Ectodermal cell (in vitro differentiated cells): Measurements from ENCODE around the gene FAM228B.

ENCODE experiments used
- H3K27ac ChIP-seq: 2 replicates; pipeline ENCODE4 v1.7.0; 2013; ENCODE audit warnings: mild to moderate bottlenecking, low read depth, low read length; ENCODE audit not compliant: insufficient read depth, poor library complexity, severe bottlenecking
- H3K27me3 ChIP-seq: 2 replicates; pipeline ENCODE4 v1.7.0; 2013; ENCODE audit warnings: mild to moderate bottlenecking, low read length; ENCODE audit not compliant: insufficient read depth, control insufficient read depth, poor library complexity, severe bottlenecking
- H3K36me3 ChIP-seq: one replicate; pipeline ENCODE4 v1.7.0; 2013; ENCODE audit warnings: low read length; ENCODE audit not compliant: control insufficient read depth, insufficient read depth
- H3K4me1 ChIP-seq: one replicate; pipeline ENCODE4 v1.7.0; 2013; ENCODE audit warnings: low read length; ENCODE audit not compliant: control insufficient read depth, insufficient read depth
- H3K4me3 ChIP-seq: 2 replicates; pipeline ENCODE4 v1.7.0; 2013; ENCODE audit warnings: low read depth, low read length, control low read depth; ENCODE audit not compliant: insufficient read depth
- H3K9me3 ChIP-seq: 2 replicates; pipeline ENCODE4 v1.7.0; 2013; ENCODE audit warnings: mild to moderate bottlenecking, low read length, moderate library complexity; ENCODE audit not compliant: control insufficient read depth
- WGBS, 2 experiments: methylation state at CpG; one replicate each; pipeline ENCODE4 v1.1.7; 2013; ENCODE audit warnings: missing lambda C conversion rate in 2 of 2; 5-methylcytosine and 5-hydroxymethylcytosine counted together

The FAM228B gene

DNA sequence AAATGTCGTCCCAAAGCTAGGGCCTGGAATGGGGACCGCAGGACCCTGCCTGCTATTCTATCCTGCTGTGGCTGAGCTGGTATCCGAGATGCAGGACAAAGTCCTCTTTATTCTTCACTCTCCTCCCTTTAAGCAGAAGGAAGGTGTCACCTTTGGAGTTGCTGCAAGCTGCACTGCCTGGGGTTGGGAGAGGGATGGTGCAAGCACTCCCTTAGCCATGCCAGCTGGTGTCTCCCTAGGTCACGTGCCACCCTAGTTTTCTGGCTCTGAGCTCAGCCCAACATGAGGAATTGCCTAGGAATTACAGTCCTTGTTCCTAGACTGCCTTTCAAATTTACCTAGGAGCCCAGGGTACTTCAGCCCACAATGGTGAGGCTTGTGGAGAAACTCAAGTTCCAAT, 30.2 kb downstream of the FAM228B start:
- Histone ChIP-seq H3K27ac (no peak overlapping the region), H3K36me3 (no peaks in the 10 kb centered on the region), H3K9me3 (no peaks in the 10 kb centered on the region), H3K4me3 (no peak overlapping the region), H3K27me3 (no peaks in the 10 kb centered on the region), H3K4me1 (no peaks in the 10 kb centered on the region)
- 83 to 91% methylated on average over 4 of the region's 4 CpGs for WGBS, 2 experiments

DNA sequence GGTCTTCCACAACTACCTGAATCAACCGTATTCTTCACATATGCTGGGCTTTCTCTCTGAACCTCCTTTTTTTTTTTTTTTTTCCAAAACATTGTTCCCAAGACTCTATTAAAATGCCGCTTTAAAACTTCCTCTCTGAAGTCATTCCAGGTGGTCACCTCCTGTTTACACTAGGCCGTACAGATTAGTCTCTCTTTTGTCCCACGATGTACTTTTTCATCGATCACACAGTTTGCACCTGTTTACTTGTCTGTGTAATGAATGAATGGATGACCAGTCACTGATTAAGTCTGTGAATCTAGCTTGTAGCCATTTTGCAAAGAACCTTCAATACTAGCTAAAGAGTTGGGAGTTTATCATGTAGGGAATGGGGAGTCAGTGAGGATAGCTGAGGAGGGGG, 34.9 kb downstream of the FAM228B start:
- peaks cover 8% of the 10 kb centered on the region for H3K36me3 ChIP-seq
- H3K4me3 ChIP-seq, result no peak overlapping the region
- WGBS, 2 experiments, result 92 to 95% methylated on average over 5 of the region's 5 CpGs
- no peaks in the 10 kb centered on the region for H3K9me3 ChIP-seq
- H3K27ac ChIP-seq, result no peak overlapping the region
- H3K27me3 ChIP-seq, result no peaks in the 10 kb centered on the region
- no peaks in the 10 kb centered on the region for H3K4me1 ChIP-seq

DNA sequence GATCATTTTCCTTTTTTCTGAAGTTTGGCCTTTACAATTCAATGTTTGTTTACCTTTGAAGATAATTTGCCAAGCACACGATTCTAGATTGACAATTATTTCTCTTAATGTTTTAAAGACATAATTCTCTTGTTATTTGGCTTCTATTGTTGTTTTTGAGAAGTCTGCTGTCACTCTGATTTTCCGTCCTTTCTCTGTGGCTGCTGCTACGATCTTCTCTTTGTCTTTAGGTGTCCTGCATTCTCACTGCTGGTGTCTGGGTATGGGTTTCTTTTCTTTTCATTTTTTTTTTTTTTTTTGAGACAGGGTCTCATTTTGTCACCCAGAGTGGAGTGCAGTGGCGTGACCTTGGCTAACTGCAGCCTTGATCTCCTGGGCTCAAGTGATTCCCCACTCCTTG, 36.4 kb downstream of the FAM228B start:
- Histone ChIP-seq H3K27me3 (no peaks in the 10 kb centered on the region), H3K27ac (no peak overlapping the region)
- WGBS, 2 experiments, result 93 to 98% methylated on average over 3 to 4 of the region's 4 CpGs

DNA sequence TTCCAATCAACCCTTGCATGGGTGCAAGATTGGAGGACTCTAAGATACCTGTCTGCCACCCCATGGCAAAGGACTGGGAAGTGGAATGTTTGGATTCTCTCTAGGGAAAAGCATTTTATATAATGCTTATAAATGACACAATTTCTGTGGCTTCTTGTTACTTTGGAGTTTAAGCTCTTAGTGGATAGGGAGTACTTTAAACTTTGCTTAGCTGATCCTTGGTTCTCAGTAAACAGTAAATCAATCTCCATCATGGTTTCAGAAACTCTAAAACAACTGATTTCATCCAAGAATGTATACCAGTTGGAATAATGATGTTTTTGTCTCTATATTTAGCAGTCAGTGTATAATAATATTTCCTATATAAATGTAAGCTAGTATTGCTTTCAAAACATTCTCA, 37.5 kb downstream of the FAM228B start:
- H3K4me1 ChIP-seq, result no peaks in the 10 kb centered on the region

More for the DNA sequence above, 36.4 kb downstream of the FAM228B start:
- Histone ChIP-seq H3K4me3 (no peak overlapping the region), H3K4me1 (no peaks in the 10 kb centered on the region), H3K9me3 (no peaks in the 10 kb centered on the region), H3K36me3 (peaks cover 8% of the 10 kb centered on the region)

DNA sequence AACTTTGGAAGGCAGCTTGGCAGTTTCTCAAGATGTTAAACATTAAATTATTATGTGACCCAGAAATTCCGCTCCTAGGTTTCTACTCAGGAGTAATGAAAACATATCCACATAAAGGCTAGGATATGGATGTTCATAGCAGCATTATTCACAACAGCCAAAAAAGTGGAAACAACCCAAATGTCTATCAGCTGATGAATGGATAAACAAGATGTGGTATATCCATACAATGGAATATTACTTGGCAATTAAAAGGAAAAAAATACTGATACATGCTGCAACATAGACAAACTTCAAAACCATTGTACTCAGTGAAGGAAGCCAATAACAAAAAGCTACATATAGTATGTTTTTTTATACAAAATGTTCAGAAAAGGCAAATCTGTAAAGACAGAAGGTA, 39.2 kb downstream of the FAM228B start:
- H3K27ac ChIP-seq, result no peak overlapping the region
- H3K4me3 ChIP-seq, result no peak overlapping the region
- H3K36me3 ChIP-seq, result peaks cover 8% of the 10 kb centered on the region
- H3K4me1 ChIP-seq, result no peaks in the 10 kb centered on the region
- H3K27me3 ChIP-seq, result no peaks in the 10 kb centered on the region
- H3K9me3 ChIP-seq, result no peaks in the 10 kb centered on the region
- 100% methylated on average over 1 of the region's 1 CpG; no CpG with 5 or more reads in 1 of the 2 experiments for WGBS, 2 experiments

More for the DNA sequence above, 37.5 kb downstream of the FAM228B start:
- H3K4me3 ChIP-seq, result no peak overlapping the region
- H3K27me3 ChIP-seq, result no peaks in the 10 kb centered on the region
- H3K9me3 ChIP-seq, result no peaks in the 10 kb centered on the region
- peaks cover 8% of the 10 kb centered on the region for H3K36me3 ChIP-seq
- no peak overlapping the region for H3K27ac ChIP-seq

DNA sequence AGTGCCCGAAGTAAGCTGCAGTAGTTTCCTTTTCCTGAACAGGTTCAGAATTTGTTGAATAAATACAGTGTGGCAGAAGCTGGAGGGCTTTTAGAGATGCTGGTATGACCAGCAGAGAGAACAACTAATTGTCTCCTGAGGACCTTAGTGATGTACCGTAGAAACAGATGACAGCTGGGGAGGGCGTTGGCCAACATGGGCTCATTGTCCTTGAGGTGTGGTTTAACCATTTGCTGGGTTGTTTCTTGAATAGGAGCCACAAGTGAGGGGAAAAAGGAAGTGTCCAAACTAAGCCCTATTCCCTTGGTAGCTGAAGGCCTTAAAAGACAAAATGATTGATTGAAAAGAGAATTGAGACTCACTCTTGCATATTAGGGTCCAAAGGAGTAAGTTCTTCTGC, 39.9 kb downstream of the FAM228B start:
- H3K27me3 ChIP-seq, result no peaks in the 10 kb centered on the region
- WGBS, 2 experiments, result 93 to 94% methylated on average over 2 of the region's 3 CpGs
- no peaks in the 10 kb centered on the region for H3K9me3 ChIP-seq

DNA sequence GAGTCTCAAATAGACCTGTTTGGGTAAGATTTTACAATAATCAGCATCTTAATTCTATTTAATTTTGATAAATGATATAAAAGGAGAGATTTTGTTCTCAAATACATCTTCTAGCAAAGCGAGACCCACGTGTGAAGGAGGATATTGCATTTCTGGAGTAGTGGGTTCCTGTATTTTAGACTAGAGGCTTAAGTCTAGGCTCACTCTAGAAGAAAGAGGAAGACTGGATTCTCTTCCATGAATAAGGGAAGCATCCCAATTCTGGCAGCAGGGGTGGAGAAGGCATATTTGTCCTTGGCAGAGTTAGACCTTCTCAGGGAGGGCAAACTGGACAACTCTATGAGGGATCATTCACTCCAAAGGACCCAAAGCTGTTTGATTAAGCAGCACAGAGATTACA, 40.3 kb downstream of the FAM228B start:
- 90 to 96% methylated on average over 2 of the region's 2 CpGs for WGBS, 2 experiments
- Histone ChIP-seq H3K9me3 (no peaks in the 10 kb centered on the region), H3K27me3 (no peaks in the 10 kb centered on the region), H3K4me3 (no peak overlapping the region), H3K36me3 (peaks cover 8% of the 10 kb centered on the region), H3K27ac (no peak overlapping the region), H3K4me1 (no peaks in the 10 kb centered on the region)

More for the DNA sequence above, 39.9 kb downstream of the FAM228B start:
- H3K27ac ChIP-seq, result no peak overlapping the region
- H3K4me3 ChIP-seq, result no peak overlapping the region
- peaks cover 8% of the 10 kb centered on the region for H3K36me3 ChIP-seq
- H3K4me1 ChIP-seq, result no peaks in the 10 kb centered on the region

DNA sequence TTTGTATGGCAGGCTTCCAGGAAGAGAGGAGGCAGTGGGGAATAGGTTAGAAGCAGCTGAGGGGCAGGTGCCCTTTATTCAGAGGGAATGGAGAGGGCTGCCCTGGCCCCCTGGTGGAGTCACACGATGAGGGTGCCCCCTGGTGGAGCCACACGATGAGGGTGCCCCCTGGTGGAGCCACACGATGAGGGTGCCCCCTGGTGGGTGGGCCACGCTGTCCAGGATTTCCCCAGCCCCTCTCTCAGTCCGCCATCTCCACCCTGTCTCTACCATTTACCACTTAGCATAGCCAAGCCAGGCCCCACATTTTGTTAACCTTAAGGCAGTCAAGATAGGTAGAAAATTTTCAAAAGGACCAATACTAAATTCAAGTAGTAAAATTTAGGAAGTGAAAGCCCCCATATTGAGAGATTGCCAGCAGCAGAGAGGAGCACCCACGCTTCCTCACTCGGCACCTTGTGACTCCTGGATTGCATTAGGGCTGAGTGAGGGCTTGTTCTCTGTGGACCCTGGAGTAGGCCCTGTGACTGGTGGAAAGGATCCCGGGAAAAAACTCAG, 41.2 kb downstream of the FAM228B start:
- Histone ChIP-seq H3K9me3 (no peaks in the 10 kb centered on the region), H3K27me3 (no peaks in the 10 kb centered on the region), H3K27ac (no peak overlapping the region), H3K4me3 (no peak overlapping the region), H3K36me3 (peaks cover 8% of the 10 kb centered on the region), H3K4me1 (no peaks in the 10 kb centered on the region)
- 57 to 63% methylated on average over 8 of the region's 8 CpGs for WGBS, 2 experiments

DNA sequence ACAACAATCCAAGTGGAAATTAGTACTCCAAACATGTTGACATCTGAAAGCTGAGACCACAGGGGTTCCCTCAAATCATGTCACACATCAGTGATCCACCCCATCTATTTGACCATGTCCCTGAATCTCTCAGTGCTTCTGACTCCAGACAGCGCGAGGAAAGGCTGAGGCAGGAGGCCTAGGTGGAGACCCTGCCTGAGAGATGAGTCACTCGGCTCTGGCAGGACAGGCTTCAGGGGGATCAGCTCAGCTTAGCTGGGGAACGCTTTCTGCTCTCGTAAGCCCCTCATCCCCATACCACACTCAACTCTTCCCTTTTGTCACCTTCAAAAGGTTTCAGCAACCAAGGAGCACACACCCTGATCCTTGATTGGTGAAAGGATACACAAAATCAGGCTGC, 45.8 kb downstream of the FAM228B start:
- 87 to 88% methylated on average over 5 of the region's 5 CpGs for WGBS, 2 experiments
- H3K36me3 ChIP-seq, result no peaks in the 10 kb centered on the region
- no peak overlapping the region for H3K4me3 ChIP-seq
- H3K27me3 ChIP-seq, result no peaks in the 10 kb centered on the region
- no peak overlapping the region for H3K27ac ChIP-seq
- H3K4me1 ChIP-seq, result no peaks in the 10 kb centered on the region
- no peaks in the 10 kb centered on the region for H3K9me3 ChIP-seq

DNA sequence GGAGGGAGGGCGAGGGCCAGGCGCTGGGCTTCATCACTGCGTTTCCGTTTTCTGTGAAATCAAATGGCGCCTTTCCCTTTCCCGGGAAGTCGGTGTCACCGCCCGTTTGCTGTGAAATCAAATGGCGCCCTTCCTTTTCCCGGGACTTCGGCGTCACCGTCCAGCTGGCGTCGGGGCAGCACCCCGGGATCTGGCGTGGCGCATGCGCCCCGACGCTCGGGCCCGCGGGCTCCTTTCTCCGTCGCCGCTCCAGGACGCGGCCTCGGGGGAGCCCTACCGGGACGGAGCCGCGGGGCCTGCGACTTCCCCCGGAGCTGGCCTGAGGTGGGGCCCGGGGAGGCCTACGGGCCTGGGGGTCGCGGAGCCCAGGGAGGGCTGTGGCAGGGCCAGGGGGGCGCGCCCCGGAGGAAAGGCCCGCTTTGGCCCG, 51.6 kb downstream of the FAM228B start, which contains the start of gene FAM228A:
FAM228A (plus strand) TSS at position 203 of the 427 bp plus-strand sequence. CDS start 428 bp downstream, outside the sequence.
- H3K9me3 ChIP-seq, result no peaks in the 10 kb centered on the region
- WGBS, 2 experiments, result 96% methylated on average over 46 of the region's 46 CpGs
- no peaks in the 10 kb centered on the region for H3K36me3 ChIP-seq
- no peak within 1 kb of the TSS for H3K27ac ChIP-seq
- H3K27me3 ChIP-seq, result no peaks in the 10 kb centered on the region
- no peak within 1 kb of the TSS for H3K4me3 ChIP-seq
- no peaks in the 10 kb centered on the region for H3K4me1 ChIP-seq
